Measurements from ENCODE around the gene VAMP7. TPM values are rescaled to one million over a fixed set of nuclear protein-coding genes. Genes with fewer than 3 reads are reported as not detected.
"Not testable (repeated sequence)": the region's sequence is repeated elsewhere in the genome, so short reads cannot be mapped to it uniquely, and the experiment has no call there.

Gene VAMP7
- total RNA-seq, 2 experiments from 2014 or later = 31.5 to 35.9 TPM

DNA sequence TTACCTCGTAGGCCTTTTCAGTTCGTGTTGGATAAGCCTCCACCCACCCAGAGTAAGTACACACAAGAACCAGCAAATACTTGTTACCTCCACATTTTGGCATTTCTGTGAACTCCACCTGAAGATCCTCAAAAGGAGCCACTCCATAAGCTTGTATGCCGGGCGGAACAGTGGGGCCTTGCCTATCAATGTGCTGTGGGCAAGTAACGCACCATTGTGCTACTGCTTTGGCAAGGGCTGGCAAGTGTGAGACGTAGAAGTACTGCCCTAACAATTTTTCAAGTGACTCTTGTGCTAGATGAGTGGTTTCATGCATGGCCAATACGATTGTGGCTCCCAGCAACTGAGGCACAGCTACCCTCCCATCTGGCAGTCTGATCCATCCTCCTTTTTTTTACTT lies 91.1 kb downstream of the VAMP7 start:
- H3K27ac Mint-ChIP-seq; H3K27me3 Mint-ChIP-seq; DNase-seq; H3K4me3 Mint-ChIP-seq; POLR2A ChIA-PET; CTCF ChIA-PET; H3K36me3 Mint-ChIP-seq (ENCODE audit: low read depth): not testable (repeated sequence)
- Mint-ChIP-seq H3K4me1 (peaks cover 17% of the 10 kb centered on the region), H3K9me3 (peaks cover 20% of the 10 kb centered on the region)

DNA sequence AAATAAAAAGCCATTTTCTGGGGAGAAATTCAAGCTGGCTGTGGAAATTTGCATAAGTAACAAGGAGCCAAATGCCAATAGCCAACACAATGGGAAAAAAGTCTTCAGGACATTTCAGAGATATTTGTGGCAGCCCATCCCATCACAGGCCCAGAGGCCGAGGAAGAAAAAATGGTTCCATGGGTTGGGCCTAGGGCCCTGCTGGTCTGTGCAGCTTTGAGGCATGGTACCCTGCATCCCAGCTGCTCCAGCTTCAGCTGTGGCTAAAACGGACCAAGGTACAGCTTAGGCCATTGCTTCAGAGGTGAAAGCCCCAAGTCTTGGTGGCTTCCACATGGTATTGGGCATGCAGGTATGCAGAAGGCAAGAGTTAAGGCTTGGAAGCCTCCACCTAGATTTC lies 102.2 kb downstream of the VAMP7 start:
- CTCF ChIA-PET = no interaction called here
- H3K9me3 Mint-ChIP-seq = peaks cover 6% of the 10 kb centered on the region
- no peaks in the 10 kb centered on the region for H3K36me3 Mint-ChIP-seq (ENCODE audit: low read depth)
- POLR2A ChIA-PET = no interaction called here
- no peak overlapping the region for H3K4me3 Mint-ChIP-seq
- no peaks in the 10 kb centered on the region for H3K4me1 Mint-ChIP-seq
- peaks cover 5% of the 10 kb centered on the region for H3K27me3 Mint-ChIP-seq
- no peak for DNase-seq
- H3K27ac Mint-ChIP-seq = no peak overlapping the region

DNA sequence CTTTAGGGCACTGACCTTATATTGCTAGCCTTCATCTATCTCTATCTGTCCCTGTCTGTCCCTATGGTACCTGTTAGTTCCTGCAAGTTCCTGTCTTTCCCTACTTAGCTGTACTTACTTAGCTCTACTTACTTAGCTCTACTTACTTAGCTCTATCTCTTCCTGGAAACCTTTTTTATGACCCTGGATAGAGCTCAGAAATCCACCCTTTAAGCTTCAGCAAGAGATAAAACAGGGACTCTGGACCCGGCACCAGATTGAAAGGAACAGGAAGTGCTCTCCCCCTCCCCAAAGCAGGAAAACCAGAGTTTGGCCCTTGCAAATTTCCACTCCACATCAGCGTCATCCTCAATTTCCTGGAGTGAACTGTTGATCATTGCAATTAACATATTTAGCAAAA lies 104.1 kb downstream of the VAMP7 start:
- ChIA-PET CTCF (no interaction called here), POLR2A (no interaction called here)
- no peaks in the 10 kb centered on the region for H3K27me3 Mint-ChIP-seq
- no peak overlapping the region for H3K4me3 Mint-ChIP-seq
- peaks cover 6% of the 10 kb centered on the region for H3K9me3 Mint-ChIP-seq
- no peak for DNase-seq
- no peaks in the 10 kb centered on the region for H3K36me3 Mint-ChIP-seq (ENCODE audit: low read depth)
- no peak overlapping the region for H3K27ac Mint-ChIP-seq
- no peaks in the 10 kb centered on the region for H3K4me1 Mint-ChIP-seq

DNA sequence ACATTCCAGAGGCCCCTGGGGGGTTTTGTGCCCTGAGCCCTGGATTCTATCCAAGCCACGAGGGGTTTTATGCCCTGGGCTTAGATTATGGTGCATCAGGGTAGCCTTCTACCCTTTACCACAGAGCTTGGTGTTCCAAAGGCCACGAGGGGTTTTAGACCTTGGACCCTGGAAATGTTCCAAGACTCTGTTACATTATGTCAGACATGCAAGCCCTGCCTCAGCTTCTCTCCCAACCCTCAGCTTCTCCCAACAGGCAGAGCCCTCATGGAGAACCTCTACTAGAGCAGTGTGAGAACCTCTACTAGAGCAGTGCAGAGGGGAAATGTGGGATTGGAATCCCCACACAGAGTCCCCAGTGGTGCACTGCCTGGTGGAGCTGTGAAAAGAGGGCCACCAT lies 105.8 kb downstream of the VAMP7 start:
- H3K27ac Mint-ChIP-seq; H3K4me1 Mint-ChIP-seq; CTCF ChIA-PET; H3K4me3 Mint-ChIP-seq; H3K9me3 Mint-ChIP-seq; DNase-seq; POLR2A ChIA-PET; H3K36me3 Mint-ChIP-seq (ENCODE audit: low read depth); H3K27me3 Mint-ChIP-seq: not testable (repeated sequence)

DNA sequence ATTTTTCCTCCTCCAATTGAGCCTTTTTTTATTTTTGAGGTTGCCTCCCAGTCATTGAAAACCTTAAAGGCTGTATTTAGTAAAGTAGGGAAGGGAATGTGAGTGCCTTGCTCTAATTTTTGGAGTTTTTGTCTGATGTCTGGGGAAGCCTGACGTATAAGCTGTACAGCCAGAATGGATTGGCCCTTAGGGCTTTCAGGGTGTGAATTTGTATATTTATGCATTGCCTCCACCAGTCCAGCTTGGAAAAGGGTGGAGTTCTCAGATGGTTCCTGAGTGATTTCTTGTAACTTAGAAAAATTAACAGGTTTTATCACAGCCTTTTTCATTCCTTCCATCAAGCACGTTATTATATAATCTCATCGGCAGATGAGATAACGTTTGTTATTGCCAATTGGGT lies 107.7 kb downstream of the VAMP7 start:
- Mint-ChIP-seq H3K9me3 (no peaks in the 10 kb centered on the region), H3K36me3 (ENCODE audit: low read depth) (no peaks in the 10 kb centered on the region), H3K4me1 (peaks cover 1% of the 10 kb centered on the region), H3K27ac (no peak overlapping the region), H3K4me3 (no peak overlapping the region), H3K27me3 (no peaks in the 10 kb centered on the region)
- CTCF ChIA-PET = no interaction called here
- POLR2A ChIA-PET = no interaction called here
- DNase-seq = no peak

Other genes starting within 250 kb of the VAMP7 start
- gene IL9R, start 116.4 kb downstream of the VAMP7 start, total RNA-seq = 10 to 100 TPM; 24.2 to 25.2 TPM